NT2/D1 (cell line): ENCODE data around the gene IKZF5.

ENCODE experiments used
- DNase-seq: peaks from one replicate; pipeline ENCODE4 v3.0.0-alpha.2; 2011; ENCODE audit warnings: low read depth, low spot score
- H3K27me3 ChIP-seq: 2 replicates; pipeline ENCODE4 v1.6.0; 2011; ENCODE audit warnings: mild to moderate bottlenecking; ENCODE audit not compliant: insufficient read length, insufficient read depth
- H3K36me3 ChIP-seq: 2 replicates; pipeline ENCODE4 v1.6.1; 2011; ENCODE audit warnings: mild to moderate bottlenecking, low read length, mixed read lengths; ENCODE audit not compliant: insufficient read depth, insufficient read length
- H3K4me1 ChIP-seq: 2 replicates; pipeline ENCODE4 v1.5.1; 2011; ENCODE audit not compliant: insufficient read depth, insufficient read length
- H3K4me3 ChIP-seq: 2 replicates; pipeline ENCODE4 v1.5.1; 2011; ENCODE audit warnings: low read depth; ENCODE audit not compliant: insufficient read length
- H3K9ac ChIP-seq: 2 replicates; pipeline ENCODE4 v1.6.0; 2011; ENCODE audit warnings: low read depth; ENCODE audit not compliant: insufficient read length
- H3K9me3 ChIP-seq: 2 replicates; pipeline ENCODE4 v1.5.1; 2011; ENCODE audit warnings: mild to moderate bottlenecking, low read length; ENCODE audit not compliant: insufficient read depth
- SUZ12 ChIP-seq: IDR thresholded peaks from 2 replicates; pipeline ENCODE4 v1.6.1; 2011; ENCODE audit not compliant: insufficient read length, insufficient read depth; ENCODE audit errors: extremely low read depth
- YY1 ChIP-seq: IDR thresholded peaks from 2 replicates; pipeline ENCODE4 v1.6.1; 2011; ENCODE audit not compliant: insufficient read length, insufficient read depth
- ZNF274 ChIP-seq: IDR thresholded peaks from 2 replicates; pipeline ENCODE4 v1.6.1; 2011; ENCODE audit warnings: mild to moderate bottlenecking, low read depth, low read length

The IKZF5 gene

DNA sequence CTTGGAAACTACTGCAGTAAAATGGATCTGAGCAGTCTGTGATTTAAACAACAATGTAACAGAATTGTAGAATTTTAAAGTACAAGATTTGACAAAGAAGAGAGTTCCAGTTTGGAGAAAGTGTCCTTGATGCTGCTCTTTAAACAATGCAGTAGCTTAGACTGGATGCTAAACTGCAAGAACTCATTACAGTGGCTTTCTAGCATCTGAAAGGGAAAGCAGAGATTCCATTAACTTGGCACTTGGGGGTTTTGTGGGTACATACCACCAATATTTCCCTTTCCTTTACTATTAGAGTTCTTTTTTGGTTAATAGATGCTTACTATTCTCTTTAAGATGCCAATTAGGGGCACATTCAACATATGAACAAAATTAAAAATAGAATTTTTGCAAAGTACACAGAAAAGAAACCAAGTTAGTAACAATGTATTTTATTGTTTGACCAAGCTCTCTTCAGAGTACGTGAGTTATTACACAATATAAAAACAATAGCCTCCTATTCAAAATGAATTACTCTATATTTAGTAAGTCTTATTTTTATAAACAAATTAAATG lies 16.5 kb downstream of the IKZF5 start:
- no peak for DNase-seq
- Histone ChIP-seq H3K9ac (no peak overlapping the region), H3K27me3 (no peaks in the 10 kb centered on the region), H3K4me1 (no peaks in the 10 kb centered on the region), H3K9me3 (no peaks in the 10 kb centered on the region), H3K4me3 (no peak overlapping the region), H3K36me3 (peaks cover 47% of the 10 kb centered on the region)
- TF ChIP-seq YY1, result no peak
- TF ChIP-seq SUZ12, result no peak
- TF ChIP-seq ZNF274, result no peak

- Histone ChIP-seq H3K4me3 (no peak overlapping the region), H3K27me3 (no peaks in the 10 kb centered on the region), H3K4me1 (no peaks in the 10 kb centered on the region), H3K9me3 (no peaks in the 10 kb centered on the region), H3K36me3 (peaks cover 44% of the 10 kb centered on the region), H3K9ac (no peak overlapping the region)
- DNase-seq, result no peak
- TF ChIP-seq SUZ12 (no peak), YY1 (no peak), ZNF274 (no peak)
Measured at GRCh38 chr10:122990278-122990677, 18.3 kb downstream of the IKZF5 start.

- H3K27me3 ChIP-seq, result no peaks in the 10 kb centered on the region
- no peak overlapping the region for H3K4me3 ChIP-seq
- no peaks in the 10 kb centered on the region for H3K9me3 ChIP-seq
- H3K9ac ChIP-seq, result no peak overlapping the region
- H3K36me3 ChIP-seq, result peaks cover 36% of the 10 kb centered on the region
- H3K4me1 ChIP-seq, result no peaks in the 10 kb centered on the region
- TF ChIP-seq ZNF274, result no peak
- no peak for TF ChIP-seq SUZ12
- no peak for TF ChIP-seq YY1
- no peak for DNase-seq
Measured at GRCh38 chr10:122988501-122988900, 20.1 kb downstream of the IKZF5 start.

DNA sequence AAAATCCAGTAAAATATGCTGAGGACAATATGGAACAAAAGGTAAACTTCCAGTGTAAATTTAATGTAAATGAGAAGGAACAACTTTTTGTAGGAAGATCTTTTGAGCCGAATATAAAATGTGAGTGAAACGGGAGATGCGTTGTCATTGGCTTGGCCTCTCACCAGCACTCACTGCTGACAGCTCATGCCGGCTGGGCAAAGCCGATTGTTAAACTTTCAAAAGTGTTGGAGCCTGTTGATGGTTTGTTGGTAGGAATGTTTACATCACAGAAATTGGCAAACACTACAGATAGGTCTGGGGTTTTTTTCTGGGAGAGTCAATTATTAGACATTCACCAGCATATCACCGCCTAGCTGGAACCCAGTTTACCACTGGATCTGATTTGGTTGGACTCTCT lies 22.3 kb downstream of the IKZF5 start:
- no peak for TF ChIP-seq ZNF274
- no peak for TF ChIP-seq YY1
- TF ChIP-seq SUZ12, result no peak
- Histone ChIP-seq H3K4me3 (no peak overlapping the region), H3K4me1 (no peaks in the 10 kb centered on the region), H3K9ac (no peak overlapping the region), H3K27me3 (no peaks in the 10 kb centered on the region), H3K9me3 (no peaks in the 10 kb centered on the region), H3K36me3 (peaks cover 25% of the 10 kb centered on the region)
- DNase-seq, result no peak

- no peak overlapping the region for H3K9ac ChIP-seq
- no peak overlapping the region for H3K4me3 ChIP-seq
- DNase-seq, result no peak
- no peaks in the 10 kb centered on the region for H3K27me3 ChIP-seq
- H3K9me3 ChIP-seq, result no peaks in the 10 kb centered on the region
- H3K4me1 ChIP-seq, result no peaks in the 10 kb centered on the region
- H3K36me3 ChIP-seq, result peaks cover 19% of the 10 kb centered on the region
- TF ChIP-seq YY1, result no peak
Measured at GRCh38 chr10:122984708-122985107, 23.9 kb downstream of the IKZF5 start.

DNA sequence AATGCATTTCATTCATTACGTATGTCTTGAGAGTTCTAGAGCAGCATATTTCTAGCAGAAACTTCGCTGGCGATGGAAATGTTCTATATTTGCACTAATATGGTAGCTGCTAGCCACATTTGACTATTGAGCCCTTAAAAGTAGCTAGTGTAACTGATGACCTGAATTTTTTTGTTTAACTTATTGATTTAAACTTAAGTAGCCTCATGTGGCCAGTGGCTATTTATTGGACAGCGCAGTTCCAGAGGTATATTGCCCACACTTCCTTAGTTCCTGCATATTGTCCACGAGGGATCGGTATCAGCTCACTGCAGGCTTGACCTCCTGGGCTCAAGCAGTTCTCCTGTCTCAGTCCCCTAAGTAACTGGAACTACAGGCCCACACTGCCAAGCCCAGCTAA lies 24.7 kb downstream of the IKZF5 start:
- H3K4me3 ChIP-seq, result no peak overlapping the region
- DNase-seq, result no peak
- H3K36me3 ChIP-seq, result peaks cover 19% of the 10 kb centered on the region
- TF ChIP-seq SUZ12 (no peak), ZNF274 (no peak), YY1 (no peak)
- no peak overlapping the region for H3K9ac ChIP-seq
- no peaks in the 10 kb centered on the region for H3K27me3 ChIP-seq
- H3K4me1 ChIP-seq, result no peaks in the 10 kb centered on the region
- H3K9me3 ChIP-seq, result no peaks in the 10 kb centered on the region

DNA sequence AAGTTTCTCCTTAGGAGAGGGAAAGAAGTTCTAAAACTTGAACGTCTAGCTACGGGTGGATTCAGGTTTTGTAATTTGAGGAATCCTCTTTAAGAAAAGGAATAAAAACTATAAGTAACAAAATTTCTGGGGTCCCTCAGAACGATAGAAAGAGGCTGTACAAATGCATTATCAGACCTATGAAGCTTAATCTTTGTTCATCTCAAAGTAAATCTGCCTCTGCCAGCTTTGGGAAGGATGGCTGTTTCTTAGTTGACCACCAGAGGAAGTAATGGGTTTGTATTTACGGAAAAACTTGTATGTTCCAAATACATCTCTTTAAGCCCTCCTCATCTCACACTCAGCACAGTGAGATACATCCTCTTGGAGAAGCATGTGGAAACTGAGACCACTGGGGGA lies 27.5 kb downstream of the IKZF5 start:
- TF ChIP-seq YY1, result no peak
- no peak for TF ChIP-seq ZNF274
- no peak for TF ChIP-seq SUZ12
- H3K4me3 ChIP-seq, result peak overlapping the region; percentile 58
- H3K36me3 ChIP-seq, result peaks cover 14% of the 10 kb centered on the region
- DNase-seq, result peak; percentile 1
- H3K9me3 ChIP-seq, result no peaks in the 10 kb centered on the region
- no peaks in the 10 kb centered on the region for H3K27me3 ChIP-seq
- H3K4me1 ChIP-seq, result no peaks in the 10 kb centered on the region
- H3K9ac ChIP-seq, result peak overlapping the region; percentile 56
